ENCODE measurements around the gene WNT9A.

The WNT9A gene

GRCh38 chr1:227937031-227937837, 10.5 kb downstream of the WNT9A start:
- no peak overlapping the region for H3K4me3 ChIP-seq (replicated peaks in 1 of 2; ENCODE audit: low read depth in 2 of 2, low read length in 2 of 2)
- no peak for DNase-seq (ENCODE audit: low read depth in 2 of 2)
- TF ChIP-seq CTCF (IDR thresholded peaks at IDR 0.05; ENCODE audit: low read depth, low read length): no peak

- DNase-seq (ENCODE audit: low read depth in 2 of 2): no peak
- H3K4me3 ChIP-seq (replicated peaks in 1 of 2; ENCODE audit: low read depth in 2 of 2, low read length in 2 of 2): no peak overlapping the region
- no peak for TF ChIP-seq CTCF (IDR thresholded peaks at IDR 0.05; ENCODE audit: low read depth, low read length)
Observed at GRCh38 chr1:227935826-227936225, 11.9 kb downstream of the WNT9A start.

GRCh38 chr1:227934476-227935313, 13.0 kb downstream of the WNT9A start:
- peak; percentile 62 to 90 for DNase-seq (ENCODE audit: low read depth in 2 of 2)
- no peak for TF ChIP-seq CTCF (IDR thresholded peaks at IDR 0.05; ENCODE audit: low read depth, low read length)
- H3K4me3 ChIP-seq (replicated peaks in 1 of 2; ENCODE audit: low read depth in 2 of 2, low read length in 2 of 2): no peak overlapping the region

- no peak for DNase-seq (ENCODE audit: low read depth in 2 of 2)
Observed at GRCh38 chr1:227929751-227930472, 17.8 kb downstream of the WNT9A start.

GRCh38 chr1:227928811-227929375, 18.8 kb downstream of the WNT9A start:
- H3K4me3 ChIP-seq (replicated peaks in 1 of 2; ENCODE audit: low read depth in 2 of 2, low read length in 2 of 2): no peak overlapping the region
- DNase-seq (ENCODE audit: low read depth in 2 of 2): no peak
- TF ChIP-seq CTCF (IDR thresholded peaks at IDR 0.05; ENCODE audit: low read depth, low read length): no peak

More at GRCh38 chr1:227929751-227930472, 17.8 kb downstream of the WNT9A start:
- H3K4me3 ChIP-seq (replicated peaks in 1 of 2; ENCODE audit: low read depth in 2 of 2, low read length in 2 of 2): no peak overlapping the region
- no peak for TF ChIP-seq CTCF (IDR thresholded peaks at IDR 0.05; ENCODE audit: low read depth, low read length)

GRCh38 chr1:227927971-227928741, 19.6 kb downstream of the WNT9A start:
- H3K4me3 ChIP-seq (replicated peaks in 1 of 2; ENCODE audit: low read depth in 2 of 2, low read length in 2 of 2): no peak overlapping the region
- no peak for TF ChIP-seq CTCF (IDR thresholded peaks at IDR 0.05; ENCODE audit: low read depth, low read length)

More at GRCh38 chr1:227927971-227928741, 19.6 kb downstream of the WNT9A start:
- DNase-seq (ENCODE audit: low read depth in 2 of 2): no peak

Measured in cardiac fibroblast (primary cell).